ENCODE results near the gene BEND3. TPM values are rescaled to one million over a fixed set of nuclear protein-coding genes. Genes with fewer than 3 reads are reported as not detected.

BEND3 gene
- total and polyA plus RNA-seq, 2 experiments from 2014 or later = 3.4 to 7.7 TPM

DNA sequence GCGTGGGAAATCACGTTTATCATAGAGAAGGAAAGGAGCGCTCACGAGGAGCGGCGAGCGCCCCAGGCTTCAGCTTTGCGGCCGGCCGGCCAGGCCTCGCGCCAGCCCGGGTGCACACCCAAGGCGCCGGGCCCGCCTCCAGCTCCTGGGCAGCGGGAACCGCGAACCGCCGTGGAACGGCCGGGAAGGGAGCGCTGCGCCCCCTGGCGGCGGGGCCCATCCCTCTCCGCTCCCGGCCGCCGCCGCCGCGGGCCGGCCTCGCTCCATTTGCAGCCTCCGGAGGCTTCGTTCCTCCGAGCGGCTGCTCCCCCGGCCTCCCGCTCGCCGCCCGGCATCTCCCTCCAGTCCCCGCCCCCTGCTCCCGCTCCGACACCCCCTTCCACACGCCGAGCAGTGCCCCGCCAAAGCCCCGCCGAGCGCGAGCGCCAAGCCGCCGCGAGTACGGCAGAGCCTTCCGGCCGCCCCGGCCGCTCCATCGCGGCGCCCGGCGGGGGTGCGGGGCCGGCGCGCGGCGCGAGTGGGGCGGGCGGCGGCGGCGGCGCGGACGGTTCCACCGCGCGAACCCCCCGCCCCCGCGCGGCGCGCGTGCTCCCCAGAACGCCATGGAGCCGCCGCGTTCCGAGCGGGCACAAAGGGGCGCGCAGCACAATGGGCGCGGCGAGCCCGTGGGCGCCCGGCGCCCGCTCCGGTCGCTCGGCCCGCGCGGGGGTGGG is 946 bp downstream of the BEND3 start:
- peaks cover 8% of the 10 kb centered on the region for H3K4me1 ChIP-seq (ENCODE audit: low read depth)
- no peaks in the 10 kb centered on the region for H3K36me3 ChIP-seq
- peak; percentile 92 to 94 for DNase-seq (ENCODE audit: low read depth in 1 of 2, low spot score in 1 of 2)
- peak overlapping the region; percentile 79 for H3K4me3 ChIP-seq
- no peaks in the 10 kb centered on the region for H3K27me3 ChIP-seq
- H3K27ac ChIP-seq = peak overlapping the region; percentile 91
- no peaks in the 10 kb centered on the region for H3K9me3 ChIP-seq (ENCODE audit: low read depth)
- TF ChIP-seq CTCF (IDR thresholded peaks at IDR 0.05; ENCODE audit: low read depth, low read length) = peak; percentile 63

- DNase-seq (ENCODE audit: low read depth in 1 of 2, low spot score in 1 of 2) = peak in 1 of 2 donors; percentile 71
- Histone ChIP-seq H3K4me1 (ENCODE audit: low read depth) (peaks cover 13% of the 10 kb centered on the region), H3K27me3 (no peaks in the 10 kb centered on the region)
These were observed 5.1 kb downstream of the BEND3 start for GRCh38 chr6:107110200-107110599.

GRCh38 chr6:107108201-107108890 is 7.0 kb downstream of the BEND3 start:
- Histone ChIP-seq H3K27me3 (no peaks in the 10 kb centered on the region), H3K27ac (no peak overlapping the region), H3K4me1 (ENCODE audit: low read depth) (peaks cover 13% of the 10 kb centered on the region), H3K4me3 (no peak overlapping the region), H3K9me3 (ENCODE audit: low read depth) (no peaks in the 10 kb centered on the region), H3K36me3 (no peaks in the 10 kb centered on the region)
- no peak for DNase-seq (ENCODE audit: low read depth in 1 of 2, low spot score in 1 of 2)
- TF ChIP-seq CTCF (IDR thresholded peaks at IDR 0.05; ENCODE audit: low read depth, low read length) = no peak

More at GRCh38 chr6:107110200-107110599, 5.1 kb downstream of the BEND3 start:
- no peak for TF ChIP-seq CTCF (IDR thresholded peaks at IDR 0.05; ENCODE audit: low read depth, low read length)
- Histone ChIP-seq H3K36me3 (no peaks in the 10 kb centered on the region), H3K9me3 (ENCODE audit: low read depth) (no peaks in the 10 kb centered on the region), H3K4me3 (no peak overlapping the region), H3K27ac (no peak overlapping the region)

DNA sequence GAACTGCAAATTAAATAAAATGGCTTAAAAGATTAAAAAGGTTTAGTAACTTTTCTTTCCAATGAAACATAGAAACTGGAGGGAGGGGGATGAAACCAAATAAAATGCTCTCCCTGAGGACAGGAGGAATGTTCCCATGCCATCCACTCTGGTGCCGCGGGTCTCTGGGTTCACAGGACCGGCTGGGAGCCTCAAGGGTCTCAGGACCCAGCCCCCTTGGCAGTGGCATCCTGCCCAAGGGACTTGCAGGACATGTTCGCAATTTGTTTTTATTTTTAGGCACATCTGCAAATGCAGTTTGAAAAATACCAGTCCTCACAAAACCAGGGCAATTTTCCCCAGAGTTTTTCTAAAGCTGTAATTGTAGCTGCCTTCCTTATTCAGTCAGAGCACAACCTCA is 7.5 kb downstream of the BEND3 start:
- Histone ChIP-seq H3K9me3 (ENCODE audit: low read depth) (no peaks in the 10 kb centered on the region), H3K36me3 (no peaks in the 10 kb centered on the region), H3K4me1 (ENCODE audit: low read depth) (peaks cover 13% of the 10 kb centered on the region), H3K4me3 (no peak overlapping the region), H3K27ac (no peak overlapping the region), H3K27me3 (no peaks in the 10 kb centered on the region)
- no peak for DNase-seq (ENCODE audit: low read depth in 1 of 2, low spot score in 1 of 2)
- TF ChIP-seq CTCF (IDR thresholded peaks at IDR 0.05; ENCODE audit: low read depth, low read length) = no peak

DNA sequence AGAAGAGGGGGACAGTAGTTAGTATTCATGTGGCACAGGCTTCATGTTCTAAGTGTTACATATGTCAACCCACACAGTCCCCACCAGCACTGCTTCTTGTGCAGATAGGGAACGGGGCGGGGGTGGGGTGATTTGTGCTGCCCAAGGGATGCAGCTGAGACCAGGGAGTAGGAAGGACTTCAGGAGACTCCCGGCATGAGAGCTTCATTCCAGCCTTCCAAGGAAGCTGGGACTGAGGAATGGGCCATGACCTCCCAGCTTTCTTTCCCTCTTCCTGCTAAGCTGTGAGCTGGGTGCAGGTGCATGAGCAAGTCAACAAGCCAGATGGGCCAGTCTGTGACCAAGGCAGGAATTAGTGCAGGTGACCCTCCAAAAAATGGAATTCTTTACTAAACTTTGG is 9.2 kb downstream of the BEND3 start:
- Histone ChIP-seq H3K36me3 (no peaks in the 10 kb centered on the region), H3K27ac (peak overlapping the region; percentile 49), H3K9me3 (ENCODE audit: low read depth) (no peaks in the 10 kb centered on the region), H3K4me1 (ENCODE audit: low read depth) (peaks cover 29% of the 10 kb centered on the region), H3K27me3 (no peaks in the 10 kb centered on the region), H3K4me3 (no peak overlapping the region)
- DNase-seq (ENCODE audit: low read depth in 1 of 2, low spot score in 1 of 2) = peak in 1 of 2 donors; percentile 34
- no peak for TF ChIP-seq CTCF (IDR thresholded peaks at IDR 0.05; ENCODE audit: low read depth, low read length)
